T-helper 9 cell (primary cell): ENCODE measurements around the gene CCDC12.

Experiments used
- DNase-seq: peaks from one replicate; pipeline ENCODE4 v3.0.0-alpha.2; 2020

CCDC12 gene

DNA sequence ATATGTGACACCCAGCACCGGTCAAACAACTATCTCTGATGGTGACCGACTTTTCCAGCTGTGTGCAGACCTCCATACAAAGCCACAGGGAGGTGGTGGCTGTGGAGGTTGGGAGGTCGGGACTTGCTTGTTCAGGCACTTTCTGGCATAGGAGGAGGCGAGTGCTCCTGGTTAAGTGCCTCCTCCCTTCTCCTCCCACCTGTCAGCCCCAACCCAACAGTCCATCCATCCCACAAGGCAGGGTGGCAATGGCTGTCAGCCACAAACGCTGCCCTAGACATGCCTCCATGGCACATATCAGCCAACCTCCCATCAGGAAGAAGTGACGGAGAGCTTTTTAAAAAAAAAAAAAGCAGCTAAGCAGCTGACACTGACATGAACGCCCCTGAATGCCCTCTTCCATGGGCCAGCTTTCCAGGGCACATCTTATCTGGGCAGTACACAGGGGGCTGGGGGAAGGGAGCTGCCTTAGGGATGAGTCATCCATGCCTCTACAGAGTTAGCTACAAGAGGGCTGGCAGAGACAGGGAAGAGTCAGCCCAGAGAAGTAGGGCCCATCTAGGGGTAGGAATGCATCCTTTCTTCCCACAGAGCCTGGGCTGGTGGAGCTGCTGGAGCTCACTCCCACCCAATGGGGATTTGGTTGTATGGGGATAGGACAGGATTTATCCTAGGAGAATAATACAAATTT lies 41.2 kb downstream of the CCDC12 start:
- no peak for DNase-seq

GRCh38 chr3:46934498-46935167 lies 41.9 kb downstream of the CCDC12 start:
- DNase-seq: no peak

- no peak for DNase-seq
Measured at GRCh38 chr3:46934072-46934471, 42.5 kb downstream of the CCDC12 start.

GRCh38 chr3:46933261-46933660 lies 43.3 kb downstream of the CCDC12 start:
- DNase-seq: no peak

- DNase-seq: no peak
Measured at GRCh38 chr3:46932455-46933225, 43.9 kb downstream of the CCDC12 start.

GRCh38 chr3:46931631-46932331 lies 44.8 kb downstream of the CCDC12 start:
- no peak for DNase-seq

DNA sequence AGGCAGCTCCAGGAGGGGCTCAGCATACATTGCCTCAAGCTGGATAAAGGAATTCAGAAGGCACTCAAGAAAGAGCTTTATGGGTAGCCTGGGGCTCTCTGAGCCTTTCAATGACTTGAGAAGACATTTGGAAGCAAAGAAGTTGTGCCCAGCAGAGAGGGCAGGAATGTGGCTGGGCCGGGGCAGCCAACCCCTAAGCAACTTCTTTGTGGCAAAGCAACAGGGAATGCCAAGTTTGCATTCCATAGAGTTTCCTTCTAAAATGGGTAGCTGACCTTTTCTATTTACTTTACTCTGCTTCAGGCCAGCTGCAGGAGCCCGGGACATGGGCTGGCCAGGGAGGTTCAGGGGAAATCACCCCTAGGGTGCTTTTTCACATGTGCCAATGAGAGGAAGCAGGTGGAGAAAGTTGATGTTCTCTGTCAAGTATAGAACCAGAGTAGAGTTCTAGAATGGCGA lies 45.6 kb downstream of the CCDC12 start:
- DNase-seq: no peak

GRCh38 chr3:46930166-46930944 lies 46.2 kb downstream of the CCDC12 start:
- DNase-seq: no peak

- no peak for DNase-seq
Measured at GRCh38 chr3:46929324-46929723, 47.2 kb downstream of the CCDC12 start.

DNA sequence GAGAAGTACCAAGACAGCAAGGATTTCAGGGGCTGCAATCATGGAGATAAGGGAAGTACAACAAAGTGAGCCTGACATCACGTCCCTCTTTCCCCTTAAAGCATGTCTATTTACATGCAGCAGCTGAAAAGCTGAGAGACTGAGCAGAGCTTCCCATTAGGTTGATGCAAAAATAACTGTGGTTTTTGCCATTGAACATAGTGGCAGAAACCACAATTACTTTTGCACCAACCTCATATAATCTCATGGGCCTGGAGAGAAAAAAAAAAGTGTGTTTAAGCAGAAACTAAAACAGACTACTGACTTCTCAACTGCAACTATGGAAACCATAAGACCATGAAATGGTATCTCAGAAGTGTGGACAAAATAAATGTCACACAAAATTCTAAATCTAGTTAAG lies 48.3 kb downstream of the CCDC12 start:
- no peak for DNase-seq

GRCh38 chr3:46927718-46928073 lies 48.8 kb downstream of the CCDC12 start:
- no peak for DNase-seq

DNA sequence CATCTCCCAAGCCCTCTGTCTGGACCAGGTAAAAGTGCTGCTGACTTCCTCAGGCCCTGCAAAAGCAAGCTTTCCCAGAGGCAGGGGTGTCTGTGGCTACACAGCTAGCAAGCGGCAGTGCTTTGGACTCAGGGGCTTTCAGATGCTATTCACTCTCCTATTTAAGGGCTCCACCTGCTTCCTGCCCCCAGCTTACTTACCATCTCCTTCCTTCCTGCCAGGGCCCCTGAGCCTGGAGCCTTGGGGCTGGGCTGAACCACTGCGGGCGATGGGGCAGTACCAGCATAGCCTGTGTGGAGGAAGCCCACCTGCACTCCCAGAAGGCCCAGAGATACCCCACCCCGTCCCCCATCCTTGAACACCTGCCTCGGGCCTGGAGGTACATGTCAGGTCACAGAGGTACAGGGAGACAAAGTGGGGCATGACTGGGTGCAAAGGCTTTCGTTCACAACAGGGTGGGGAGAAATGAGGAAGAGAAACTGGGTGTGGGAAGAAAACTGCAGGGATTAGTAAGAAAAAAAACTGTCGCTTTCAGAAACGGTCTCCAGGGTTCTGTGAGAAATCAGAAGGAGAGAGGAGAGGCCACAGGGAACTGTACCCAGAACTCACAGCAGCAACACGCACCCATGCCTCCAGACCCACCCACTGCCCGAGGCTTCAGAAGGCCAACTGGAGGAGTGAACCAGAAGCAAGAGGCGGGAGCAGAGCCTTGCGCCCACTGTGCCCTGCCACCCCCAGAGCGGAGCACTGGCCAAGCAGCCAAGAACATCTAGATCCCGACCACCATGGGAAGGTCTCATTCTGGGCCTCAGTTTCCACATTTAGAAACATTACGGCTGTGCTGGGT lies 49.5 kb downstream of the CCDC12 start:
- DNase-seq: no peak

GRCh38 chr3:46926447-46926846 lies 50.1 kb downstream of the CCDC12 start:
- no peak for DNase-seq

DNA sequence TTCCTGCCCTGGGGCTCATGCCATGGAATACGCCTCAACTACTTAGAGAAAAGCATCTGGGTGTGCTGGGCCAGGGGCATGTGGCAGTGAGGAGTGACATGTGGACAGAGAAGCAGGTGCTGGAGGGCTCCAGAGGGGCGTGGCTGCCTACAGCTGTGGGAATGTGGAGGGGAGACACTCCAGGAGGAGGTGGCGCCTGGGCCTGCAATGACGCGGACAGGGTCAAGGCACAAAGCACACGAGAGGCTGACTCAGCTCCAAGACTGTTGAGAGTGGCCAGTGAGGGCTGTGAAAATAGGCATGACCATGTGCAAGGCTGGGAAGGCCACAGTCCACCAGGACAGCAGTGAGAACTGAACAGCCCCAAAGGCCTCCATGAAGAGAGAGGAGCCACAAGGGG lies 50.5 kb downstream of the CCDC12 start:
- DNase-seq: no peak

DNA sequence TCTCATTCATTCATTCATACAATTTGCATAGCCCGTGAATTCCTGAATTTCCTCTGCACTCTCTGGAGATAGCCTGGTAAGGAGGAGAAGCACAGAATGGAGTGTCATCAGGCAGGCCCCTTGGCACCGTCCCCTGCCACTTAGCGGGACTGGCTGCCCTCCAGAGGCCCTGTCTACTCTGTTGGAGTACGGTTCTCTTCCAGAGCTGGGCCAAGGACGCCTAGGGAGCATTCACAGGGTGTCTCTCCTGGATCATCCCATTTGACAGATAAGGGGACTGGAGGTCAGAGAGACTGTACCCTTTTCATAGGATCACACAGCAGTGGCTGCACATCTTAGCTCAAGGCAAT lies 51.0 kb downstream of the CCDC12 start:
- DNase-seq: no peak

DNA sequence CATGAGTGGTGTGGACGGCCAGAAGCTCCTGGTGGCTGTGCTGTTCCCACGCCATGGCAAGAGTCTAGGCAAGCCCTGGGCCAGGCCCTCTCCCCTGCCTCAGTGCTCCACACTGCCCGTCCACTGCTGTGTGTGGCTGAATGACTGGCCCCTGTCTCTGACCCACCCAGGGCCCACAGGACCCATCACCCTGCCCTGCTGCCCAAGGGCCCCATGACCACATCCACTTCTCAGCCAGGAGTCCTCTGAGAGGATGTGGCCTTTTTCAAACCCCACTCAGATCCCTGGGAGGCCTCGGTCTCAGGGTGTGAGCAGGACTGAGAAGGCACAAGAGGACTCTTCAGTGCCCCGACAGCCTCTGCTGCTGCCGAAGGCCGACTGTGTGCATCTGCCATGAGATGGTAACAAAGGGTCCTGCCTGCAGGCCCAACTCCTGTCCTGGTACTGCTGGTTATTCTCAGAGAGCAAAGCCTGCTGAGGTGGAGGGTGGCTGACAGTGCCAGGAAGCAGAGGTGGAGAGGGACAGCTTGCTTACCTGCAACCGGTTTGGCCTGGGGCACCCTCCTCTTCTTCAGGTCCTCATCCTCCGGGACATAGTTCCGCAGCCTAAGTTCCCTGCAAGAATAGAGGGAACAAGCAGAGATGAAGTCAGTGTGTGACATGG lies 51.5 kb downstream of the CCDC12 start:
- DNase-seq: no peak

DNA sequence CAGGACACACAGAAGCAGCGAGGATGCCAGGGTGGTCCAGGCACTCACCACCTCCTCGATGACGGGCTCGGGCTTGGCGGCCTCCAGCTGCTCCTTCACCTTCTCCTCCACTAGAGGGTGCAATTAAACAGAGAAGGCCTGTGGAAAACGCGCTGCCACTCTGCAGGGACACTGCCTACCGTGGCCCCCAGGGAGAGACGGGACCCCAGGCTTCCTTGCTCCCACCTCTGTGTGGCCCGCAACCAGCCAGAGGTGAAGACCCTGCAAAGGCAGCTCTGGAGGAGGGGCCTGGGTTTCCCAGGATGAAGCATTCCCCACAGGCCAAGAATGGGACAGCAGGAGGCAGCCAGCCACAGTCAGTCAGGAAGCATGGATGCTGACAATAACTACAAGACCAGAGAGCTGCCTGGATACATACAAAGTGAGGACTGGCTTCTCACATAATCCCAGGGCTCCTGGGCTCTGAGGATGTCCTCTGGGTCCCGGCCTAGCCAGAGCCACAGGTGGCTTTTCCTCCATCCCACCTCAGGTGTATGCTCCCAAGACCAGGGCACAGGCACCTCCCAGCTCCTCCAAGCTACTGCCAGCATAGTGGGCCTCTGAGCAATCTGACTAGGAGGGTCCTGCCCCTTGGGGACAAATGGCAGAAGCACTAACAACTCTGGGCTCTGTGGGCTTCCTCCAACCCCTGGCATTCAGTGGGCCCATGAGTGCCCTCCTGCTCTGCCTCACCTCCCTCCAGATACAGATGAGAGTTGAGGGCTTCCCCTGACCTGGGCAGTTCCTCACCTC lies 52.8 kb downstream of the CCDC12 start:
- DNase-seq: no peak

DNA sequence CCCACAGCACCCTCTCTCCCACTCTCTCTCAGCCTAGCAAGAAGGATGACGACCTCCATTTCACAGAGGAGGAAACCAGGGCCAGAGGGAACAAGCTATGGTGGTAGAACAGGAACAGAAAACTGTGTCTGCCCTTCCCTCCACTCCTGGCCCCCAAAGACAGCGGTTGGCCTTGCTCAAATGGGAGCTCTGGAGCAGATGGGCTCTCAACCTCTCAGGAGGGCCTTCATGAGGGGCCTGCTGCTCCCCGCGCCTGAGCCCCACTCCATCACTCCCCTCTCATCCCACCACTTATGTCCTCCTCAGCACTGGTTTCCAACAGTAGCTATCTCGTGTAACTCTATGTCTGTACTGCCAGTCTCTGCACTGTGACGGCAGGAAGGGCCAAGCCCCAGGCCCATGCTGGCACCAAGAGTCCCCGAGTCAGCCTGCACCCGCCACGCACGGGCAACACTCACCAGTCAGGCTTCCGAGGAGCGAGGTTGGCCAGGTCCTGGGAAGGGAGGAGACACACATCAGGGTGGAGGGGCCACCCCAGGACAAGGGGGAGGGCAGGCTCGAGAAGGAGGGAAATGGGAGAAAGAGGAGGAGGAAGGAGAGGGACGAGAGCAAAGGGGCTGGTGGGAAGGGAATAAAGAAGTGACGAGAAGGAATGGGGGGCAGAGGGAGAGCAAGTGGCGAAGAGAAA lies 53.5 kb downstream of the CCDC12 start:
- no peak for DNase-seq

- no peak for DNase-seq
Measured at GRCh38 chr3:46922426-46922825, 54.1 kb downstream of the CCDC12 start.

DNA sequence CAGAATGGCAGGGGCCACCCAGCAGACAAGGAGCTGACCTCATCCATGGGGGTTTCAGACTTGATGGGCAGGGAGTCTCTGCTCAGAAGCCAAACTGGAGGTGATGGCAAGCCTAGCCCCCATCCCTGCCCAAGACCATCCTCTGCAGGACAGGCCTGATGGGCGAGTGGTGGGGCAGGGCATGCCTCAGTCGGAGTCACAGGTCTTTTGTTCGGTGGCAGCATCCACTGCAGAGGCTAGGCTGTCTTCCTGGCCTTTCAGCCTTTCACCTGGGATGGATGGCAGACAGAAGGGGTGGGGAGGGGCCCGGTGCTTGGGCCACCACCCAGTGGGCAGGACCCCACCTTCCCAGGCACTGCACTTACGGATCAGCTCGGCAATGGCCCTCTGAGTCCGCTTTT lies 54.7 kb downstream of the CCDC12 start:
- no peak for DNase-seq
